Stimulated activated CD8-positive, alpha-beta memory T cell treated with anti-CD3 and anti-CD28 coated beads, Interleukin-7, amount 100 ng/mL, for 4 hours (primary cell): ENCODE results near the gene MKRN2.
"Not testable (repeated sequence)": the region's sequence is repeated elsewhere in the genome, so short reads cannot be mapped to it uniquely, and the experiment has no call there.

Experiments
- DNase-seq, 2 donors: peaks; one replicate each; pipeline ENCODE4 v3.0.0-alpha.2; 2020; ENCODE audit warnings: low read depth in 2 of 2

Gene MKRN2

DNA sequence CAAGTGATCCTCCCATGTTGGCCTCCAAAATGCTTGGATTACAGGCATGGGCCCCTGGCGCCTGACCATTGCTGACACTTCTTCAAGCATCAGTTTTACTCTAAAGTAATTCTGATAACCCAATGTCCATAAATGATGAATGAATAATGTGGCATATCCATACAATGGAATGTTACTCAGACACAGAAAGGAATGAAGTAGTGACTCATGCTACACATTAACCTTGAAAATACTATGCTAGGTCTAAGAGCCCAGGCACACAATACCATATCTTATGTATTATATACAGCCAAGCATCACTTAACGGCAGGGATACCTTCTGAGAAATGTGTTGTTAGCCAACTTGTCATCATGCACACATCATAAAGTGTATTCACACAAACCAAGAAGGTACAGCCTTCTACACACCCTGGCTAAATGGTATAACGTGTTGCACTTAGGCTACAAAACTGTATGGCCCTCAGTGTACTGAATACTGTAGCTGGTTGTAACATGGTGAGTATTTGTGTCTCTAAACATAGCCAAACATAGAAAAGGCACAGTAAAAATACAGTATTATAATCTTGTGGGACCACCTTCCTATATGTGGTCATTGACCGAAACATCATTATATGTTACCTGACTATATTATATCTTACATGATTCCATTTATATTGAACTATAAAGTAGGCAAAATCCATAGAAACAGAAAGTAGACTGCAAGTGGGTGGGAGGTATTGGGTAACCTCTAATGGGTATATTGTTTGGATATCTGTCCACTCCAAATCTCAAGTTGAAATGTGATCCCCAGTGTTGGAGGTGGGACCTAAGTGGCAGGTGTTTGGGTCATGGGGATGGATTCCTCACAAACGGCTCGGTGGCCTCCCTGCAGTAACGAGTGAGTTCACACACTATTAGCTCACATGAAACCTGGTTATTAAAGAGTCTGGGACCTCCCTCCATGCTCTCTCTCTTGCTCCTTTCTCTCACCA lies 31.4 kb downstream of the MKRN2 start:
- DNase-seq = no peak

DNA sequence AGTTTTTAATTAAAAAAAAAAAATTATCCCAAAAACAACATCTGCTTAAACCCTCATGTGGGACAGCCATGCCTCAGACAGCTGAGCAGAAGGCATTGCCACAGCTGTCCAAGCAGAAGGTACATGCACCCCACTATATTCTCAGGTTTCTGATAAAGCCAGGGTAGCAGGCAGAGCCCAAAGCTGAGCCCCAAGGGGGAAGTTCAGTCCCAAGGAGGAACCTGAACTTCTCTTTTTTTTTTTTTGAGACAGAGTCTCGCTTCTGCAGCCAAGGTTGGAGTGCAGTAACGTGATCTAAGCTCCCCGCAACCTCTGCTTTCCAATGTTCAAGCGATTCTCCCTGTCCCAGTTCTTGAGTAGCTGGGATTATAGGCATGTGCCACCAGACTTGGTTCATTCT lies 33.2 kb downstream of the MKRN2 start:
- DNase-seq = no peak

DNA sequence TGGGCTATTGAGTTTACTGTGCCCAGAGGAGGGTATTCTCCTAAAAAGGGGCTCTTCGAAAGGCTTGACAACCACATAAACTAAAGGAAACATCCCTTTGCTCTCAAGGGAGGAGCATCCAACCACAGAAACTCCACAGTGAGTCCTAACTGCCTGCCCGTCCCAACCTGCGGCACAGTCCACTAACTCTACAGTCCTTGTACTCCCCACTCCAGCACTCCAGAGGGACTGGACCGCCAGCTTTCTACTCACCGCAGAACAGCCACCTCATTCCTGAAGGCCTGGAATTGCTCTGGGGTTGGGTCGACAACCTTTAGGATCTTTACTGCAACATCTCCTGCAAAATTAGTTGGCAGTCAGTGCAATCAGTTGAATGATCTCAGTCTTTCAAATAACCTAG lies 34.6 kb downstream of the MKRN2 start:
- DNase-seq = no peak

DNA sequence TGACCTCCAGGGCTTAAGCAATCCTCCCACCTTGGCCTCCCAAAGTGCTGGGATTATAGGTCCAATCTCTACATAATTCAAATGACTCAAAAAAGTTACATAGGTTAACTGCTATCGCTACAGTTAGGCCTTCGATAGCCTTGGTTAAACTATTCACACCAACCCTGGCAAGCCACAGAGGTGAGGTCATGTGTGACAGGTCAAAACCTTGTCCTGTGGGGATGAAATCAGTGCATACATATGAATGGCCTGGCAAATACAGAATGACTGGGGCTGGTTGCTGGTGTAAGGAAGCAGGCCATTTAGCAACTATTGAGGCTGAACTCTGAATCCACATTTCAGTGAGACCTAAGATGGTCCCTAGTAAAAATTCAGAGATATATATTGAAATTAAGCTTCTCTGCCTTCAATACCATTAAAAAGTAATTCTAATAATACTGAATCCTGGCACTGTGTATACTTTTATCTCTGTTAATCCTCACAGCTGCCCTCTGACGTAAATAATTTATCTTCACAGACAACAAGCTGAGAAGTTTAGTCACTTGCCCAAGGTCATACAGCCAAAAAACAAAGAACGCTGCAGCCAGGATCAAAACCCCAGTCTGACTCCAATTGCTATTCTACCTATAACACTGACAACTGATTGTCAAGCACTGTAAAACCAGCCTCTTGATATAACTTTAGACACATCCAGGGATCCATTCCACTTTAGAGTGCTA lies 35.3 kb downstream of the MKRN2 start:
- no peak for DNase-seq

DNA sequence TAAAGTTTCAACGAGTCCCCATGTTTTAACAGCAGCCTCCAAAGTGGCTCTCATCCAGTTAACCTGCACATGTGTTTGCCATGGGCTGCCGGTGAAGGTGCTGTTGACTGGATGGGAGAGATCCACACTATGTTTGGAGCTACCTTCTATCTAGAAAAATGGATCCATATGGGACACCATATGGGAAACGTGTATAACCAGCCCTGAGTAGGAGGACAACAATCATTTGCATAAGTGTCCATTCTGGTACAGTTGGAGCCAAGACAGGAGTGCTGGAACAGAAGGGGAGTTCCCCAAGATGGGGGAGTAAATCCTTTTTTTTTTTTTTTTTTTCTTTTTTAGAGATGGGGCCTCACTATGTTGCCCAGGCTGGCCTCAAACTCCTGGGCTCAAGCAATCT lies 36.6 kb downstream of the MKRN2 start:
- DNase-seq = no peak

DNA sequence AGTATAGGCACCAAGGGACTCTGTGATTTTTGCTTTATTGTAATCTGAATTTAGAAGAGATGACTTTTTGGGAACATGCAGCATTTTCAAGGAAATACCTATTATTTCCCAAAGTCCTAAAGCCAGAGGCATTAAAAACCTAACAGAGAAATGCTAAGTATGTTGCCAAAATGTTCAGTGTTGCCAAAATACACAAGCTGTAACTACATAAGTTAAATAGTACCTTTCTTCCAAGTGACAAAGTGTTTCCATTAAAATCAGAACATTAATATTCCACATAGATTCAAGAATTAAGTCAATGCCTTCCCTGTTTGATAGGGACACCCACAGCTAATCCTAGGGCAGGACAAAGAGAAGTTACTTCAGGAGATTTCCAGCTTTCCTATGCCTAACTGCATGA lies 42.0 kb downstream of the MKRN2 start:
- no peak for DNase-seq

DNA sequence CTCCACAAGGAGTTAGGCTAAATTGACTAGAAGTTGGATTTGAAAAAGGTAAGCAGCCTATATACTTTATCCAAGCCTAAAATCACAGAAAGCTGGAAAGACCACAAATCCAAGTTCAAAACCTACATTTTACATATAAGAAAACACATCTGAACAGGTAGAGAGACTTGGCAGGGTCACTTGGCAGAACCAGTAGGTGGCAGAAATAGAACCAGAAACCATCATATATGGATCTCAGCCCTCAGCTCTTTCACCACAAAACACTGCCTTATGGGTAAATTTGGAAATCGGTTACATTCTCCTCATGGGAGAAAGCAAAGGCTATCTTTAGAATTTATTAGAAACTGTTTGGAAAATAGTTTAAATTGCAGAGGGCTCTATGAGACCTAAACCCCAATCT lies 44.2 kb downstream of the MKRN2 start:
- DNase-seq = no peak

DNA sequence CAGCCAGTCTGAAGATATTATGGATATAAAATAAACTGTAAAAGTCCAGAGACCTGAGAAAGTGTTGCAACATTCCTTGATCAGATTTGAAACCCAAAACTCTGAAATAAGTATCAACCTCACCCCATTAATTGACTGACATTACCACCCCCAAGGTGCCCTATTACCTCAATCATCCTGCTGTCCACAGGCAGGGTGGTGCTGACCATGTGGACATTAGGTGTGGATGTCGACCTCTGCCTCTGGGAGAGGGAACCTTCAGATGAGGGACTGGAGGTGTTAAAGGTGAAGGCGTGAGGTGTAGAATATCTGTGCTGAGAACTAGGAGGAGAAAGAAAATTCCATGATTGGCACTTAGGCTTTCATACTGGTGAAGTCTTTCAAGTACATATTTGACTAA lies 47.1 kb downstream of the MKRN2 start:
- DNase-seq = no peak

DNA sequence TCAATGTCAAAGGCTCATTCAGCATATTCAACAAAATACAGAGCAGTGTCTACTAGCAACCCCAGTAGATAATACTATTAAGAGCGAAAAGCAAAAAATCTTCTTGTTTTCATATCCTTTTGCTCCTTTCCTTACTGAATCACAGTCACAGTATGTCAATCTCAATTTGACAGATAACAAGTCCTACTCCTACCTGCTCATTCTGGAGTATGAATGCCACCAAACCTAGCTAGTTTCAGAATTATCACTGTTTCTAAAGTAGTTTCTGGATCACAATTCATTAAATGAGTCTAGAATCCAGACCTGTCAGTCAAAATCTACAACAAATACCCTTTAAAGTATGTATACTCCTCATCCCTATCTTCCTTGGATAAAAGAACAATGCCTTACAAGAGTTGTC lies 51.5 kb downstream of the MKRN2 start:
- DNase-seq = no peak

DNA sequence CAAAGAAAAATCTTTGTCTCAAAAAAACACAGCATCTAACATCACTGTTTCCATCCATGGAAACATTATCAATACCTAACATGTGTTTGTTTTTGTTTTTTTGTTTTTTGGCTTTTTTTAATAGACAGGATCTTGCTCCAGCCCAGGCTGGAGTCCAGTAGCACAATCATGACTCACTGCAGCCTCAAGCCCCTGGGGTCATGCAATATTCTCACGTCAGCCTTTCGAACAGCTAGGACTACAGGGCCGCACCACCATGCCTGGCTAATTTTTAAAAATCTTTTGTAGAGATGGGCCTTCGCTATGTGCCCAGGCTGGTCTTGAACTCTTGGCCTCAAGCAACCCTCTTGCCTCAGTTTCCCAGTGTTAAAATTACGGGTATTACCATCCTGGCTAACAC lies 54.2 kb downstream of the MKRN2 start:
- no peak for DNase-seq

DNA sequence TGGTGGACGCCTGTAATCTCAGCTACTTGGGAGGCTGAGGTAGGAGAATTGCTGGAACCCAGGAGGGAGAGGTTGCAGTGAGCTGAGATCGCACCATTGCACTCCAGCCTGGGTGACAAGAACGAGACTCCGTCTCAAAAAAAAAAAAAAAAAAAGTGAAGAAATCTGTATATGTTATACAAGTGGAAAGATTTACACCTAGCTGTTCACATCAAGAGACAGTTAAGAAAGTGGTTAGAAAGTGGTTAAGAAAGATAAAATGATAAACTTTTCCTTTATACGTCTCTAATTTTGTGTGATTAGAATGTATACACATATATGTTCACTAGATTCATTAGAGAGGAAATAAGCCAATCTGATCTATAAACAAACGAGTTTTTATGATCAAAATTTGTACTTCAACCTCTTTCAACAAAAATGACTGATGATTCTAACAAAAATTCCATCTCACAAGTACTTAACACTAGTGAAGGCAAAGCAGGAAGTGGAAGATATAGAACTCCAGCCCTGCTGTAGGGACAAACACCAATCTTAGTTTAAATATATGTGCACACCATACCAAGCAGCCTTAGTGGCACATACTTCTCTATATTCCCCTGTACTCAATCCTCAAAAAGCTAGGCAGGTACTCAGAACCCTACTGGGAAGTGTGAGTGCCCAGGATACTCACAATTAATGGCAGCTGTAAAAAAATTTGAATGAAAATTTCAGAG lies 55.8 kb downstream of the MKRN2 start:
- DNase-seq = no peak

DNA sequence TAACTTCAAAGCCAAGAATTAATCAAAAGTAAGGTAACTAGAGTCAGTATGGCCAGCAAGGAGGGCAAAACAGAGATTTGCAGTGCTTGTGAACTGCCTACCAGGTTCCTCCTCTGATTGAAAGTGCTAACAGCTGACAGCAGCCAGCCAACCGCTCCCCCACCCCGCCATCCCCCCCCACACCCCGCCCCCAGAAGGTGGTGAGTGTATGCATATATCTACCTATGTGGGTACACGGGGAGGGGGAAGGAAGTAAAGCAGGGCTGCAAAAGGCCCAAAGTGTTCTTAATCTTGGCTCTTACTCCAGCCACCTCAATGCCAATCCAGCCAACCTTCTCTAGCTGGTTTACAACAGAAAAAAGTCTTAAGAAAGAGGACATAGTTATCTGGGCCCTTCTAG lies 56.4 kb downstream of the MKRN2 start:
- DNase-seq = peak in 1 of 2 donors; percentile 5

DNA sequence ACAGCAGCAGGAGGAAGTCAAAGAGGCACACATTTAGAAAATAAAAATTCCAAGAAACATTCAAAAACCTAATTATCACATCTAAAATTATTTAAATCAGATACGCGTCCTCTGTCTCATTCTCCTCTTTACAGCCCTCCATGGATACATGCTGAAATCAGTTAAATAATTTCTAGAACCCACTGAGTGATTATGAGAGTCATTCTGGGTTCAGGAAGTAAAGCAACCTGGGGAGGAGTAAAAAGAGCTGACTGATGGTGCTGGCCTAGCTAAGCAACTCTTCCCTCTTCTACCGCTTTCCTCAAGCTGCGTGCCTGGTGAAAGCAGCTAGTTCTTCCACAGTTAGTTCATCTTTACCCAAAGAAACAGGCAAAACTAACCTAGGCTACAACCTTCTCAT lies 58.4 kb downstream of the MKRN2 start:
- no peak for DNase-seq

DNA sequence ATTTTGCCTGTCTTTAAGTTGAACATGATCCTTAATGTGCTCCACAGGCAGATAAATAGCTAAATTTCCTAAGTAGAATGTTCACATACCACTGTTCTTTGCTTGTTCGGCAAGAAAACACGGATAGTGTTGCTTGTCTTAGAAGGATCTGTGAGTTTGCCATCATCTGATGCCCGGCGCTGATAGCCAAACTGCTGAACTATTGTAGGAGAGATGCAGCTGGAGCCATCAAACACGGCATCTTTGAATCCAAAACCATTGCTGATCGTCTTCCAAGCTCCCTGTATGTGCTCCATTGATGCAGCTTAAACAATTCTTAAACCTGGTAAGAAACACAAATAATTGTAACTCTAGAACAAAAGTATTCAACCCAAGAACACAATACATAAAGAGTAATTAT lies 61.5 kb downstream of the MKRN2 start:
- no peak for DNase-seq

DNA sequence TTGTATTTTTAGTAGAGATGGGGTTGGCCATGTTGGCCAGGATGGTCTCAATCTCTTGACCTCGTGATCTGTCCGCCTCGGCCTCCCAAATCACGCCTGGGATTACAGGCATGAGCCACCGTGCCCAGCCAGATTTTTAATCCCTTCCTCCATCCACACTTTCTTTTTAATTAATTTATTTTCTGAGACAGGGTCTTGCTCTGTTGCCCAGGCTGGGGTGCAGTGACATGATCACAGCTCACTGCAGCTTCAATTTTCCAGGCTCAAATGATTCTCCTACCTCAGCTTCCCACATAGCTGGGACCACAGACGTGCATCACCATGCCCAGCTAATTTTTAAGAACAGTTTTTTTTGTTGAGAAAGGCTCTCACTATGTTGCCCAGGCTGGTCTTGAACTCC lies 63.4 kb downstream of the MKRN2 start:
- no peak for DNase-seq

DNA sequence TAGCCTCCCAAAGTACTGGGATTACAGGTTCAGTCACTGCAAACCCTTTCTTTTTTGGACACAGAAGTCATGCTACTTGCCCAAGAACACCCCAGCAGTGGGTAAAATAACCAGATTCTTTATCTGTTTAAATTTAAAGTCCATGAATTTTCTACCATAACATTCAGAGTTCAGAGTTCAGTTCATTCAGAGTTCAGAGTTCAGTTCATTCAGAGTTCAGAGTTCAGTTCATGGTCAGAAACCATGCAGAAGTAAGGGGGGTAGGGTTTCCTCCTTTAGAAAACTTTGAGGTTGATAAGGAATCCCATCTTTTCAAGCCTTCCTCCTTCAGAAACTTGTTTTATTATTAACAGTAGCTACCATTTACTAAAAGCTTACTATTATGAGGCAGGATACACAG lies 63.8 kb downstream of the MKRN2 start:
- no peak for DNase-seq

DNA sequence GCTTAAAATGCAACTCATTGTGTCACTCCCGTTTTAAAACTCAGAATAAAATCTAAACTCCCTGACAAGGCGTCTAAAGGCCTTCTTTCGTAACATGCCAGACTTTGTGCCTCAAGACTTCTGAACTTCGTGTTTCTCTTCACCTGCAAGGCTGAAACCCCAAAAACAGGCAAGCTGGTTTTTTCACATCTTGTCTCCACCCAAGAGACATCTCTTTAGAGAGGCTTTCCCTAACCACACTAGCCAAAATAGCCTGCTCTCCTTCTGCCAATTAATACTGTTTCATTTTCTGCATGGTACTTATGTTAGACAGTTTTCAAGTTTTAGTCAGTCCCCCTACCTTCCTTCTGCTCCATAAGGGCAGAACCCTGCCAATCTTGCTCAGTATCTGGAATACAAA lies 65.4 kb downstream of the MKRN2 start:
- DNase-seq = no peak

DNA sequence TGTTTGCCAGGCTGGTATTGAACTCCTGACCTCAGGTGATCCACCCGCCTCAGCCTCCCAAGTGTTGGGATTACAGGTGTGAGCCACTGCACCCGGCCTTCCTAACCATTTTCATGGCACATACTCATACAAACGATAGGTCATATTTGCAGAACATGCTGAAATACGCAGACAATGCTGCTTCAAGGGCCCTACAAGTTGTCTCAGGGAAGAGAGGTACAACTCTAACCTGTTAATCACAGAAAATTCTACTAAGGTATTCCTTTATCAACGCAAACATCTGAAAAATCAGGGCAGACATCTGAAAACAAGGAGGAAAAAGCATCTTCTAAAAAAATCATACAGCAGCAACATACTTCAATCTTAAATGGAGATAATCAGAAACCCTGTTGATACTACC lies 67.2 kb downstream of the MKRN2 start:
- DNase-seq = no peak

DNA sequence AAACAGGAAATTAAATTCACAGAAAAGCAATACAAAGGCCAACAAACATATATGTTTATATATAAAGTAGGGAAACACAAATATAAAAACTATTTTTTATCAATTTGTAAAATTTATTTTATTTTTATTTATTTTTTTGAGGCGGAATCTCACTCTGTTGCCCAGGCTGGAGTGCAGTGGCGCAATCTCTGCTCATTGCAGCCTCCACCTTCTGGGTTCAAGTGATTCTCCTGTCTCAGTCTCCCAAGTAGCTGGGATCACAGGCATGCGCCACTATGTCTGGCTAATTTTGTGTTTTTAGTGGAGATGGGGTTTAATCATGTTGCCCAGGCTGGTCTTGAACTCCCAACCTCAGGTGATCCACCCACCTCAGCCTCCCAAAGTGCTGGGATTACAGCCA lies 68.1 kb downstream of the MKRN2 start:
- not testable (repeated sequence) for DNase-seq

DNA sequence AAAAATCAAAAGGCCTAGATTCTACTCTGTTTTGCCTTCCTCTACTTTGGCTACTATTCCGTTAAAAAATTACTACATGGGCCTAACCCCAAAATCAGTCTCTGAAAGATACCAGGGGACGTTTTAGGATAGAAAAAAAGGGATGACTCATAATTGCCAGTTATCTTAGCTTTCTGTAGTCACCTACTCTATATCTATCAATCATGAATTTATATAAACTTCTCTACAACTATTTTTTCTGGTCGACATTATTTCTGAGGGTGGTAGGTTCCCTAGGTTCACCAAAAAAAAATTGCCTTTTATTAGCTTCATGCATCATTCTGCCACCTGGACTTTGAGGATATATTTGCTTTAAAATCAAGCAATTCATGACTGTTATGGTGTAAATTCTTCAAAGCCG lies 70.5 kb downstream of the MKRN2 start:
- no peak for DNase-seq

DNA sequence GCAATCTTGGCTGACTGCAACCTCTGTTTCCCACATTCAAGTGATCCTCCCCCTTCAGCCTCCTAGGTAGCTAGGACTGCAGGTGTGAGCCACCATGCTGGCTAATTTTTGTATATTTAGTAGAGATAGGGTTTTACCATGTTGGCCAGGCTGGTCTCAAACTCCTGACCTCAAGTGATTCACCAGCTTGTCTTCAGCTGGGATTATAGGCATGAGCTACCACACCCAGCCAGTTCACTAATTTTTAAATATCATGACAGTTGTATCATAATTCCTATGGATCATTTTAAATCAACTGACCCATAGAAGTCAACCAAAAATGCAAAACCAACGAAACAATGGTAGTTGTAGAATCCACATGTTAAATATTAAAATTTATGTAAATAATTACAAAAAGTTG lies 71.9 kb downstream of the MKRN2 start:
- DNase-seq = no peak

DNA sequence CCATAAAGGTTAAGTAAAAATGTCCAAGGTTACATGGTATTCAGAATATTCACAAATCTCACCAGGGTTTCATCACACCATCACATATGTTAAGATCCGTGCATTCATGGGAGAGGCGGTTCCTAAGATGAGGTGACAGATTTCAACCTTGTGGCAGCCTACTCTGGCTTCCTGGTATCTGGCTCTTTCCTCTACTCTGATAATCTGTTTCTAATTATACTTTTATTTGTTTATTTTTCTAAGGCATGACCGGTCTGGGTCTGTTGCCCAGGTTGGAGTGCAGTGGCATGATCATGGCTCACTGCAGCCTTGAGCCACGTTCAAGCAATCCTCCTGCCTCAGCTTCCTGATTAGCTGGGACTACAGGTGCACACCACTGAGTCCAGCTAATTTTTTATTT lies 72.7 kb downstream of the MKRN2 start:
- no peak for DNase-seq

DNA sequence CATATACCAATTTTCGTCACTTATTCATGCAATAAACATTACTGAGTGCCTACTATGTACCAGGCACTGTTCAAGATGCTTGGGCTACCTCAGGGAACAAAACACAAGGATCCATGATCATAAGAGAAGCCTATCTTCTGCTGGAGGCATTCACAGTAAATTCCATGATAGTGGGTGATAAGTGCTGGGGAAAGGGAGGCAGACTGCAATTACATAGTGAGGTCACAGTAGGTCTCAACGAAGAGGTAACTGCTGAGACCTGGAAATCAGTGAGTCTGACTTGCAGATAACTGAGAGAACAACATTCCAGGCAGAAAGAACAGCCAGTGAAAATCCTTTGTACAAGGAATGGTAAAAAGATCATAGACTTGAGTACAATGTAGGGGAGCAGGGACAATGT lies 73.4 kb downstream of the MKRN2 start:
- no peak for DNase-seq
